HEK293T (cell line): Measurements from ENCODE around the gene GCN1.

ENCODE experiments used
- CTCF ChIA-PET: fragments of 350-600 bp; formaldehyde crosslinking; extraction: SDS; loops from one replicate; lab custom pipeline; 2021; ENCODE audit warnings: antibody characterized with exemption, inconsistent platforms; lab: Yijun Ruan, JAX
- POLR2A ChIA-PET: fragments of 350-600 bp; formaldehyde crosslinking; extraction: SDS; loops from one replicate; lab custom pipeline; 2020; ENCODE audit warnings: antibody characterized with exemption, inconsistent platforms; lab: Yijun Ruan, JAX
- DNase-seq: peaks from one replicate; pipeline ENCODE4 v3.0.0; 2012; ENCODE audit warnings: mixed read lengths; ENCODE audit errors: extremely low spot score
- ARNT ChIP-seq: fragments of 450-650 bp; IDR thresholded peaks from 2 replicates; pipeline ENCODE4 v1.6.1; 2017; ENCODE audit warnings: mild to moderate bottlenecking
- BHLHE40 ChIP-seq: fragments of 450-650 bp; IDR thresholded peaks from 2 replicates; pipeline ENCODE4 v1.6.1; 2016; ENCODE audit warnings: mild to moderate bottlenecking, moderate library complexity, borderline replicate concordance
- CTBP1 ChIP-seq: fragments of 450-650 bp; IDR thresholded peaks from 2 replicates; pipeline ENCODE4 v1.6.1; 2016; ENCODE audit warnings: borderline replicate concordance
- ELF4 ChIP-seq: fragments of 450-650 bp; IDR thresholded peaks from 2 replicates; pipeline ENCODE4 v1.6.1; 2017; ENCODE audit warnings: antibody characterized with exemption
- FOXA1 ChIP-seq: fragments of 450-650 bp; IDR thresholded peaks from 2 replicates; pipeline ENCODE4 v1.6.1; 2016; ENCODE audit warnings: mild to moderate bottlenecking
- FOXK2 ChIP-seq: fragments of 450-650 bp; IDR thresholded peaks from 2 replicates; pipeline ENCODE4 v1.6.1; 2016; ENCODE audit warnings: mild to moderate bottlenecking
- FOXM1 ChIP-seq: fragments of 450-650 bp; IDR thresholded peaks from 2 replicates; pipeline ENCODE4 v1.6.1; 2017; ENCODE audit warnings: mild to moderate bottlenecking, borderline replicate concordance
- HDGF ChIP-seq: fragments of 450-650 bp; IDR thresholded peaks from 2 replicates; pipeline ENCODE4 v1.6.1; 2017; ENCODE audit warnings: antibody characterized with exemption, borderline replicate concordance
- L3MBTL2 ChIP-seq: fragments of 450-650 bp; conservative IDR thresholded peaks from 2 replicates; pipeline ENCODE4 v1.6.1; 2016; ENCODE audit warnings: mild to moderate bottlenecking
- LEF1 ChIP-seq: fragments of 450-650 bp; IDR thresholded peaks from 2 replicates; pipeline ENCODE4 v1.6.1; 2017; ENCODE audit warnings: mild to moderate bottlenecking, borderline replicate concordance
- NFRKB ChIP-seq: fragments of 450-650 bp; IDR thresholded peaks from 2 replicates; pipeline ENCODE4 v1.6.1; 2016; ENCODE audit warnings: mild to moderate bottlenecking, moderate library complexity
- SP1 ChIP-seq: fragments of 450-650 bp; IDR thresholded peaks from 2 replicates; pipeline ENCODE4 v1.6.1; 2017
- SUZ12 ChIP-seq: fragments of 450-650 bp; IDR thresholded peaks from 2 replicates; pipeline ENCODE4 v1.6.1; 2016; ENCODE audit warnings: mild to moderate bottlenecking
- TARDBP ChIP-seq: fragments of 450-650 bp; IDR thresholded peaks from 2 replicates; pipeline ENCODE4 v1.6.1; 2016
- ZNF384 ChIP-seq: fragments of 450-650 bp; IDR thresholded peaks from 2 replicates; pipeline ENCODE4 v1.6.1; 2016
- TF ChIP-seq, protein P1 (sequence below): fragments of 450-650 bp; IDR thresholded peaks from 2 replicates; pipeline ENCODE4 v1.6.1; 2016

The GCN1 gene

DNA sequence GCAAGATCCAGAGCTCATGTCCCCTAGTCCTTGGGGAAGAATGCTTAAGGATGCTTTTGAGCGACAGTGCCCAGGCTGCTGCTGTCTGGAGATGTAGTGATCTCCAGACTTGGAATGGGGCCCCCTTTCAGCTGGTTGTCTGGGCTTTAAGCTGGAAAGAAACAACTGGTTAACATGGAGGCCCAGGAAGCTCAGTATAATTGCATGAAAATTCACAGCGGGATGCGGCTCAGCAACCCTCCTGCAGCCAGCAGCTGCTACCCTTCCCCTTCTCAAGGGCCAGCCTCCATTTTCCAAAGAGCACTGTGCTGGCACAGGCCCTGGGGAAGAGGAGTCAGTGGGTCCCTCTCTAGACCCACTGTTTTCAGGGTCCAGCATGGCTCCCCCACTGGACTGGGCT is 104.3 kb downstream of the GCN1 start:
- no peak for DNase-seq
- ChIA-PET POLR2A (interaction anchor here (0.7 to 1.2 kb wide), 2 partner anchors 26 to 111 kb away, joined by 3 to 4 read pairs; partner anchors contain the start of genes RAB35 and RPLP0), CTCF (no interaction called here)
- TF ChIP-seq L3MBTL2 (no peak), ZNF384 (no peak), FOXM1 (no peak), FOXK2 (no peak), NFRKB (no peak), CTBP1 (no peak), SUZ12 (no peak), ARNT (no peak), BHLHE40 (no peak), LEF1 (no peak), HDGF (no peak), TARDBP (no peak), FOXA1 (no peak)
- TF ChIP-seq, protein P1, sequence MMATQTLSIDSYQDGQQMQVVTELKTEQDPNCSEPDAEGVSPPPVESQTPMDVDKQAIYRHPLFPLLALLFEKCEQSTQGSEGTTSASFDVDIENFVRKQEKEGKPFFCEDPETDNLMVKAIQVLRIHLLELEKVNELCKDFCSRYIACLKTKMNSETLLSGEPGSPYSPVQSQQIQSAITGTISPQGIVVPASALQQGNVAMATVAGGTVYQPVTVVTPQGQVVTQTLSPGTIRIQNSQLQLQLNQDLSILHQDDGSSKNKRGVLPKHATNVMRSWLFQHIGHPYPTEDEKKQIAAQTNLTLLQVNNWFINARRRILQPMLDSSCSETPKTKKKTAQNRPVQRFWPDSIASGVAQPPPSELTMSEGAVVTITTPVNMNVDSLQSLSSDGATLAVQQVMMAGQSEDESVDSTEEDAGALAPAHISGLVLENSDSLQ = no peak

DNA sequence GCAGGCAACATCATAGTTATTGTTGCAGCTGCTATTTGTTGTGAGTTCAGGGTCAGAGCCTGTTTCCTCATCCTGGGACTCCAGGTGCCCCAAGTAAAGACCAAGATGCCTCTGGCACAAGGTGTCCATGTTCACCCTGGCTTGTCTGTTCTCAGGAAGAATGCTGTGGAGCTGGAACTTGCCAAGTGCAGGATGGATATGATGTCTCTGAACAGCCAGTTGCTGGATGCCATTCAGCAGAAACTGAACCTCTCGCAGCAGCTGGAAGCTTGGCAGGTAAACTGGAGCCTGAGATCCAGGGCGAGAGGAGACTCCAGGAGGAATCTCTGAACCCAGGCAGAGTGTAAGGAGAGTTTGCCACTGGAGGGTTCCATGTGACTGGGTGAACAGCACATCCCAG is 104.7 kb downstream of the GCN1 start:
- POLR2A ChIA-PET = interaction anchor here (0.7 kb wide), 1 partner anchor 26 kb away, joined by 3 read pairs; the partner anchor contains the start of gene RAB35
- TF ChIP-seq BHLHE40 = no peak
- CTCF ChIA-PET = no interaction called here
- DNase-seq = no peak

GRCh38 chr12:120089105-120089504 is 105.4 kb downstream of the GCN1 start:
- ChIA-PET CTCF (no interaction called here), POLR2A (no interaction called here)
- no peak for TF ChIP-seq CTBP1
- TF ChIP-seq ARNT = no peak
- TF ChIP-seq FOXM1 = no peak
- TF ChIP-seq FOXK2 = no peak
- TF ChIP-seq L3MBTL2 = no peak
- no peak for TF ChIP-seq BHLHE40
- TF ChIP-seq LEF1 = no peak
- TF ChIP-seq TARDBP = no peak
- TF ChIP-seq SP1 = no peak
- no peak for TF ChIP-seq ZNF384
- TF ChIP-seq, protein P1 = no peak
- TF ChIP-seq ELF4 = no peak
- TF ChIP-seq HDGF = no peak
- TF ChIP-seq FOXA1 = no peak
- no peak for TF ChIP-seq SUZ12
- TF ChIP-seq NFRKB = no peak
- DNase-seq = no peak

- peak; percentile 99 for DNase-seq
- ChIA-PET POLR2A (interaction anchor here (0.8 to 1.4 kb wide), 3 partner anchors 13 to 114 kb away, joined by 3 to 8 read pairs (median 4); partner anchors contain the start of genes RAB35 and RPLP0), CTCF (interaction anchor here (0.6 to 1.8 kb wide), 8 partner anchors 11 to 145 kb away, joined by 3 to 4 read pairs (median 3); no protein-coding TSS in a partner anchor)
- TF ChIP-seq ELF4 (no peak), TARDBP (no peak), FOXK2 (no peak), CTBP1 (no peak; the same call in 1 of the 2 replicates), L3MBTL2 (no peak), ZNF384 (no peak), SP1 (no peak), LEF1 (no peak), SUZ12 (no peak)
- TF ChIP-seq, protein P1 = no peak
These were observed 107.5 kb downstream of the GCN1 start for GRCh38 chr12:120086801-120087621.

DNA sequence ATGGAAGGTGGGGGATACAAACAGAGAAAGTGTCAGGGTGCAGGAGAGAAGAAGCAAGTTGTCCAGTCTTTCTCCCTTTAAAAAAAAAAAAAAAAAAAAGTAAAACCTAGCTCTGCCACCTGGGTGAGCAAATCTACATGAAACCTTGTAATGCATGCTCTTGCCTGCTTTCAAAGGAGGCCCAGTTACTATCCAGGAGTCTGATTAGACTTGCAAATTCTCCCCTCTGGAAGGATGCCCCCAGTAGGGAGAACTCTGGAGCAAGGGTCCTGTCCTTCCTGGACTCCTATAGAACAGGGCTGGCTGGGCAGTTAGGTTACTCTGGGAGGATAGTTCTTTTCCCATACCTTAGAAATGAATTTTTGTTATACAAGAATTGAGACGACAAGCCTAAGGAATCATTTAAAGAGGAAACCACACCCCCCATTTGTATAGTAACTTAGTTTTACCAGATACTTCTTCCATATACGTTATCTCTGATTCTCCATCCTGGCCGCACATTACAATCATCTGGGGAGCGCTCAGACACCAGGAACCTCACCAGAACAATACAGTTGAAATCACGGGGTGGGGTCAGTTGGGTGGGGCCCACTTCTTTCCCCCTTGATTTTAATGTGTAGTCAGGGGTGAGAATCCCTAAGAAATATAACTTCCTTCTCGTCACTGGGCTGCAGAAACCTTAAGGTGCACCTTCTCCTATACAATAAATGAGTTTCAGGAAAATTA is 108.4 kb downstream of the GCN1 start:
- ChIA-PET CTCF (interaction anchor here (1.0 kb wide), 1 partner anchor 28 kb away, joined by 3 read pairs; no protein-coding TSS in a partner anchor), POLR2A (interaction anchor here (1.2 to 1.4 kb wide), 2 partner anchors 31 to 115 kb away, joined by 4 to 8 read pairs; partner anchors contain the start of genes RAB35 and RPLP0)
- no peak for TF ChIP-seq LEF1
- peak; percentile 41; the same call in 1 of the 2 replicates for TF ChIP-seq ZNF384
- DNase-seq = no peak

GRCh38 chr12:120081641-120082040 is 112.9 kb downstream of the GCN1 start:
- ChIA-PET POLR2A (no interaction called here), CTCF (no interaction called here)
- TF ChIP-seq ARNT = no peak
- no peak for TF ChIP-seq SP1
- TF ChIP-seq ZNF384 = no peak
- DNase-seq = no peak
